NCI-H2171 (cell line): ENCODE data around the gene ANGPTL5.
"Not testable (repeated sequence)": the region's sequence is repeated elsewhere in the genome, so short reads cannot be mapped to it uniquely, and the experiment has no call there.

Experiments used
- DNase-seq: peaks from one replicate; lab custom pipeline; 2025; lab: John Stamatoyannopoulos, UW

The ANGPTL5 gene

GRCh38 chr11:101916422-101916821 lies at the start of gene ANGPTL5:
Gene ANGPTL5, minus strand, starts transcription at chr11:101916522. Its CDS starts 8,613 bp downstream, at chr11:101907909.
- DNase-seq, result no peak

GRCh38 chr11:101964200-101964599 lies 47.9 kb upstream of the ANGPTL5 start:
- not testable (repeated sequence) for DNase-seq

- no peak for DNase-seq
These were observed 43.9 kb upstream of the ANGPTL5 start for GRCh38 chr11:101960231-101960630.

GRCh38 chr11:101955701-101956100 lies 39.4 kb upstream of the ANGPTL5 start:
- DNase-seq, result no peak

GRCh38 chr11:101955278-101955677 lies 39.0 kb upstream of the ANGPTL5 start:
- no peak for DNase-seq

- no peak for DNase-seq
These were observed 33.4 kb upstream of the ANGPTL5 start for GRCh38 chr11:101949680-101950220.

GRCh38 chr11:101945448-101945847 lies 29.1 kb upstream of the ANGPTL5 start:
- DNase-seq, result no peak

- no peak for DNase-seq
These were observed 28.6 kb upstream of the ANGPTL5 start for GRCh38 chr11:101944923-101945322.

- DNase-seq, result no peak
These were observed 24.7 kb upstream of the ANGPTL5 start for GRCh38 chr11:101940901-101941520.

- DNase-seq, result no peak
These were observed 15.4 kb upstream of the ANGPTL5 start for GRCh38 chr11:101931692-101932091.

GRCh38 chr11:101929294-101929915 lies 13.1 kb upstream of the ANGPTL5 start:
- DNase-seq, result no peak

GRCh38 chr11:101923554-101923953 lies 7.2 kb upstream of the ANGPTL5 start:
- no peak for DNase-seq

- no peak for DNase-seq
These were observed 4.7 kb upstream of the ANGPTL5 start for GRCh38 chr11:101920992-101921391.

GRCh38 chr11:101917226-101917625 lies 904 bp upstream of the ANGPTL5 start:
- DNase-seq, result no peak

- DNase-seq, result no peak
These were observed 481 bp downstream of the ANGPTL5 start for GRCh38 chr11:101915791-101916291.

- peak; percentile 89 for DNase-seq
These were observed 1.4 kb downstream of the ANGPTL5 start, which contains the start of gene CEP126 for GRCh38 chr11:101914738-101915426. Gene CEP126, plus strand, starts transcription at chr11:101915010. Its CDS starts 275 bp downstream, at chr11:101915285.

GRCh38 chr11:101914341-101914737 lies 2.0 kb downstream of the ANGPTL5 start:
- no peak for DNase-seq

- no peak for DNase-seq
These were observed 2.7 kb downstream of the ANGPTL5 start for GRCh38 chr11:101913656-101914055.

GRCh38 chr11:101912823-101913284 lies 3.5 kb downstream of the ANGPTL5 start:
- DNase-seq, result no peak

GRCh38 chr11:101909087-101909486 lies 7.2 kb downstream of the ANGPTL5 start:
- no peak for DNase-seq

GRCh38 chr11:101907815-101908214 lies 8.5 kb downstream of the ANGPTL5 start:
- no peak for DNase-seq

- DNase-seq, result no peak
These were observed 21.8 kb downstream of the ANGPTL5 start for GRCh38 chr11:101894505-101894904.

- DNase-seq, result no peak
These were observed 26.6 kb downstream of the ANGPTL5 start for GRCh38 chr11:101889767-101890166.
